HFF-Myc (cell line): ENCODE results near the gene LRCOL1.

ENCODE experiments used
- DNase-seq: peaks from one replicate; pipeline ENCODE4 v3.0.0-alpha.2; 2011; ENCODE audit warnings: low read depth; ENCODE audit errors: extremely low read depth
- H3K4me3 ChIP-seq: replicated peaks from 2 replicates; pipeline ENCODE4 v1.5.1; 2011; ENCODE audit warnings: low read depth, mild to moderate bottlenecking, control low read depth, low read length
- TF ChIP-seq, protein P1 (sequence below): IDR thresholded peaks from 2 replicates; pipeline ENCODE4 v1.5.1; 2012; ENCODE audit warnings: mild to moderate bottlenecking, low read depth, low read length, control low read depth; ENCODE audit errors: missing control alignments

The LRCOL1 gene

DNA sequence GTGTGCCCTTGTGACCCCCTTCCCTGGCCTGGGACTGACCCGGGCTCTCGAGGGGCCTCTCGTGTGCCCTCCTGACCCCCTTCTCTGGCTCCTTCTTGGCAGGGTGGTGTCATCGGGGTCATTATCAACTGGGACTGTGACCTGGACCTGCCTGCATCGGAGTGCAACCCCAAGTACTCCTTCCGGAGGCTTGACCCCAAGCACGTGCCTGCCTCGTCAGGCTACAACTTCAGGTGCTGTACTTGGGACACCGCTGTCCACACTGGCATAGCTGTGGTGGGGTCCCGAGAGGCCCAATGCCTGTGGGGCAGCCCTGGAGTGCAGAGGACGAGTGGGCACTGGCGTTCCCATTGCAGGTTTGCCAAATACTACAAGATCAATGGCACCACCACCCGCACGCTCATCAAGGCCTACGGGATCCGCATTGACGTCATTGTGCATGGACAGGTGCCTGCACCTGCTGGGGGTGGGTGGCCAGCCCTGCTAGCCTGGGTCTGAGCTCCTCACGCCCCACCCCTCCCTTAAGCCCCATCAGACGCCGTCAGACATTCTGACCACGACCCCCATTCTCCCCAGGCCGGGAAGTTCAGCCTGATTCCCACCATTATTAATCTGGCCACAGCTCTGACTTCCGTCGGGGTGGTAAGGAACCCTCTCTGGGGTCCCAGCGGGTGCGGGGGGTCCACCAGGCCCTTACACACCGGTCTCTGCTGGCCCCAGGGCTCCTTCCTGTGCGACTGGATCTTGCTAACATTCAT lies 10.7 kb upstream of the LRCOL1 start:
- TF ChIP-seq, protein P1, sequence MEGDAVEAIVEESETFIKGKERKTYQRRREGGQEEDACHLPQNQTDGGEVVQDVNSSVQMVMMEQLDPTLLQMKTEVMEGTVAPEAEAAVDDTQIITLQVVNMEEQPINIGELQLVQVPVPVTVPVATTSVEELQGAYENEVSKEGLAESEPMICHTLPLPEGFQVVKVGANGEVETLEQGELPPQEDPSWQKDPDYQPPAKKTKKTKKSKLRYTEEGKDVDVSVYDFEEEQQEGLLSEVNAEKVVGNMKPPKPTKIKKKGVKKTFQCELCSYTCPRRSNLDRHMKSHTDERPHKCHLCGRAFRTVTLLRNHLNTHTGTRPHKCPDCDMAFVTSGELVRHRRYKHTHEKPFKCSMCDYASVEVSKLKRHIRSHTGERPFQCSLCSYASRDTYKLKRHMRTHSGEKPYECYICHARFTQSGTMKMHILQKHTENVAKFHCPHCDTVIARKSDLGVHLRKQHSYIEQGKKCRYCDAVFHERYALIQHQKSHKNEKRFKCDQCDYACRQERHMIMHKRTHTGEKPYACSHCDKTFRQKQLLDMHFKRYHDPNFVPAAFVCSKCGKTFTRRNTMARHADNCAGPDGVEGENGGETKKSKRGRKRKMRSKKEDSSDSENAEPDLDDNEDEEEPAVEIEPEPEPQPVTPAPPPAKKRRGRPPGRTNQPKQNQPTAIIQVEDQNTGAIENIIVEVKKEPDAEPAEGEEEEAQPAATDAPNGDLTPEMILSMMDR, result no peak
- DNase-seq, result no peak
- no peak overlapping the region for H3K4me3 ChIP-seq

DNA sequence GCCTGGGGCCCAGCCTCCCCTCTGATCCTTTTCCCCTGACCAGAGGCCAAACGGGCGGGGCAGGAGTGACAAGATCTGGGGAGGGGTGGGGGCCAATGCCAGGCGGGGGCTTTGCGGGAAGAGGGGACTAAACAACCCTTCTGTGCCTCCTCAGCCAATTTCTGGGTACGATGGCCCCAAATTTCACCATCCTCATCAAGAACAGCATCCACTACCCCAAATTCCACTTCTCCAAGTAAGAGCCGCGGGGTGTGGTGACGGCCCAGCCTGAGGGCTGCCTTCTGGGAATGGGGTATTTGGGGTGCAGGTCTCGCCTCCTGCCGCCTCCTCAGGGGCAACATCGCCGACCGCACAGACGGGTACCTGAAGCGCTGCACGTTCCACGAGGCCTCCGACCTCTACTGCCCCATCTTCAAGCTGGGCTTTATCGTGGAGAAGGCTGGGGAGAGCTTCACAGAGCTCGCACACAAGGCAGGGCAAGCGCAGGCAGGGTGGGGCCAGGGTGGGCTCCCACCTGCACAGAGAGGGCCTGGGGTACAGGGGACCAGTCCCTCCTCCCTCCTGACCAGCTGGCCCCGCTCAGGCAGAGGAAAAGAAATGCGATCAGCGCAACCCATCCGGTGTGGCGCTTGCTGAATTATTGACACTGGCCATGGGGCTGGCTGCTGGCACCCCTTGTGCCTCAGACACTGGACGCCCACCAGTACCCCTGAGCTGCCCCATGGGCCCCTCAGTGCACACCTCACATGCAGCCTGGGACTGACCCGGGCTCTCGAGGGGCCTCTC lies 9.9 kb upstream of the LRCOL1 start:
- TF ChIP-seq, protein P1, result no peak
- no peak for DNase-seq
- no peak overlapping the region for H3K4me3 ChIP-seq

DNA sequence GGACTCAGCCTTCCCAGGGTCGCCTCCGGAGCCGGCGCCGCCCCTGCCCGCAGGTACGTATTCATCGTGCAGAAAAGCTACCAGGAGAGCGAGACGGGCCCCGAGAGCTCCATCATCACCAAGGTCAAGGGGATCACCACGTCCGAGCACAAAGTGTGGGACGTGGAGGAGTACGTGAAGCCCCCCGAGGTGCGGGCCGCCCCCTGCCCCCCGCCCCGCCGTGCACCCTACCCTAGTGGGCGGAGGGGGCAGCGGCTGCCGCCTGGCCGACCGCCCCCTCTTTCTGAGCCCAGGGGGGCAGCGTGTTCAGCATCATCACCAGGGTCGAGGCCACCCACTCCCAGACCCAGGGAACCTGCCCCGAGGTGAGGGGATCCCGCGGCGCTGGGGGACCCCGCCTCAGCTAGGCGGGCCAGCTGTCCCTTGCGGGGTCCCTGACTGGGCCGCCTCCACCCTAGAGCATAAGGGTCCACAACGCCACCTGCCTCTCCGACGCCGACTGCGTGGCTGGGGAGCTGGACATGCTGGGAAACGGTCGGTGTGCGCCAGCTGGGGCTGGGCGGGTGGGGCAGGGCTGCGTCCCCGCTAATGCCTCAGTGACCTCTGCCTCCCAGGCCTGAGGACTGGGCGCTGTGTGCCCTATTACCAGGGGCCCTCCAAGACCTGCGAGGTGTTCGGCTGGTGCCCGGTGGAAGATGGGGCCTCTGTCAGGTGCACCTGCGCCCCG lies 9.2 kb upstream of the LRCOL1 start:
- H3K4me3 ChIP-seq, result no peak overlapping the region
- no peak for DNase-seq
- TF ChIP-seq, protein P1, result no peak

DNA sequence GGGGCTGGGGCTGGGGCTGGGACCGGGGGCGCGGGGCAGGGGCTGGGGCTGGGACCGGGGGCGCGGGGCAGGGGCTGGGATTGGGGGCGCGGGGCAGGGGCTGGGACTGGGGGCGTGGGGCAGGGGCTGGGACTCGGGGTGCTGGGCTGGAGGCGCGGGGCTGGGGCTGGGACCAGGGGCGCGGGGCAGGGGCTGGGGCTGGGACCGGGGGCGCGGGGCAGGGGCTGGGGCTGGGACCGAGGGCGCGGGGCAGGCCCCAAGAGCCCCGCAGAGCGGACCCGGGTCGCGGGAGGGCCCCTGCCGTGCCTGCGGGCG lies 8.6 kb upstream of the LRCOL1 start:
- no peak for DNase-seq
- no peak overlapping the region for H3K4me3 ChIP-seq
- TF ChIP-seq, protein P1, result no peak

DNA sequence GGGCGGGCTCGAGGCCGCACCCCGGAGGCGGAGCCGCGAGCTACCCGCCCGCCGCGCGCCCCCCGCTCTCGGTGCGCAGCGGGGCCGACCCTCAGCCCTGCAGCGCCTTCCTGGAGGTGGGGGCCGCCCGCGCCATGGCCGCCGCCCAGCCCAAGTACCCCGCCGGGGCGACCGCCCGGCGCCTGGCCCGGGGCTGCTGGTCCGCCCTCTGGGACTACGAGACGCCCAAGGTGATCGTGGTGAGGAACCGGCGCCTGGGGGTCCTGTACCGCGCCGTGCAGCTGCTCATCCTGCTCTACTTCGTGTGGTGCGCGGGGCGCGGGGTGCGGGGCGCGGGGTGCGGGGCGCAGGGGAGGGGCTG lies 8.3 kb upstream of the LRCOL1 start, which contains the start of gene P2RX2:
TSS of gene P2RX2 (plus strand) at position 94 of the 361 bp plus-strand sequence. CDS start at position 135, 41 bp downstream.
- TF ChIP-seq, protein P1, result no peak
- no peak for DNase-seq
- no peak within 1 kb of the TSS for H3K4me3 ChIP-seq

DNA sequence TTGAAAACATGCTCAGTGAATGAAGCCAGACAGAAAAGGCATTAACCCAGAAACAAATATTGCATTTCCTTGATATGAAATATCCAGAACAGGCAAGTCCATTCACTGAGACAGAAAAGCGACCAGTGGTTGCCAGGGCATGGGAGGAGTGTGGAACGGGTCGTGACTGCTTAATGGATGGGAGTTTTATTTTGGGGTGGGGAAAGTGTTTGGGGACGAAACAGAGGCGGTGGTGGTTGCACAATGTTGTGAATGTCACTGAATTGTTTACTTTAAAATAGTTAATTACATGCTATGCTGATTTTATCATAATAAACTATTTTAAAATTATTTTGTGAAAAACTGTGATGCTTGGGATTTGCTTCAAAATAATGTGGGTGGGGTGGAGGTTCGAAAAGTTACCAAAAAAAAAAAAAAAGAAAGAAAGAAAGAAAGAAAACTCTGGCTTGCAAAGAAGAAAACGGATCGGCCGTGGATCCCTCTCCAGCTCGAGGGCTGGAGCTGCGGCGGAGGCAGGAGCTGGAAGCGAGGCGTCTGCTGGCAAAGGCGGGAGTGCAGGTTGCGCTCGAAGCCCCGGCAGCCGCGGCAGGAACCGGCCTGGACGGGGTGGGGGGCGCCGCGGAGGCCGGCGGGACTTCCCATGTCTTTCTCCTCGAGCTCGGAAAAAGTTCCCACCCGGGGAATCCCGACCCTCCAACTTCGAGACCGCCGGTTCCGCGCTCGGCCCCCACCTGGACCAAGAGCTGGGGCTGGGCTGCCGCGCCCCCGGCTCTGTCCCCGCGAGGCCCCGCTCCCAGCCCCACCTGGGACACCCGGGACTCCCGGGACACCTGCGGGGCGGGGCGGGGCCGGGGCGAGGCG lies 7.7 kb upstream of the LRCOL1 start:
- TF ChIP-seq, protein P1, result no peak
- no peak overlapping the region for H3K4me3 ChIP-seq
- DNase-seq, result no peak
